ENCODE measurements around the gene CNMD.

- TF ChIP-seq CTCF (IDR thresholded peaks at IDR 0.05), result no peak
- no peak for TF ChIP-seq EZH2 (IDR thresholded peaks at IDR 0.05)
- TF ChIP-seq EZH2phosphoT487 (IDR thresholded peaks at IDR 0.05), result no peak
Measured at GRCh38 chr13:52767949-52768516, 28.4 kb upstream of the CNMD start.
